Loucy (cell line): ENCODE results near the gene FANCF.

Experiments
- H2AFZ ChIP-seq: fragments of 200-600 bp; sonication (generic); 2 replicates; pipeline ENCODE4 v1.6.0; 2016; ENCODE audit warnings: antibody characterized with exemption, mild to moderate bottlenecking, low read length, moderate library complexity
- H3F3A ChIP-seq: fragments of 200-600 bp; 2 replicates; pipeline ENCODE4 v1.6.0; 2016; ENCODE audit warnings: antibody characterized with exemption, low read depth, mild to moderate bottlenecking
- H3K27me3 ChIP-seq: fragments of 200-600 bp; sonication (generic); 2 replicates; pipeline ENCODE4 v1.6.1; 2014; ENCODE audit warnings: low read length, mild to moderate bottlenecking; ENCODE audit not compliant: insufficient read depth, poor library complexity, severe bottlenecking
- H3K36me3 ChIP-seq: fragments of 200-600 bp; sonication (generic); 2 replicates; pipeline ENCODE4 v1.6.1; 2016; ENCODE audit warnings: low read length; ENCODE audit not compliant: insufficient read depth
- H3K4me1 ChIP-seq: fragments of 200-600 bp; sonication (generic); 2 replicates; pipeline ENCODE4 v1.5.1; 2014; ENCODE audit warnings: low read length, mild to moderate bottlenecking; ENCODE audit not compliant: insufficient read depth, poor library complexity, severe bottlenecking
- H3K4me2 ChIP-seq: fragments of 200-600 bp; sonication (generic); 2 replicates; pipeline ENCODE4 v1.6.0; 2014; ENCODE audit warnings: antibody characterized with exemption, low read length, low read depth, mild to moderate bottlenecking; ENCODE audit not compliant: poor library complexity, severe bottlenecking
- H3K4me3 ChIP-seq: fragments of 200-600 bp; sonication (generic); 2 replicates; pipeline ENCODE4 v1.5.1; 2014; ENCODE audit warnings: low read length, mild to moderate bottlenecking, mixed read lengths; ENCODE audit not compliant: poor library complexity, severe bottlenecking
- H3K79me2 ChIP-seq: fragments of 200-600 bp; sonication (generic); 2 replicates; pipeline ENCODE4 v1.6.1; 2014; ENCODE audit warnings: low read length; ENCODE audit not compliant: insufficient read depth
- H3K9ac ChIP-seq: fragments of 200-600 bp; sonication (generic); 2 replicates; pipeline ENCODE4 v1.6.0; 2014; ENCODE audit warnings: mild to moderate bottlenecking, low read depth, low read length, moderate library complexity; ENCODE audit not compliant: poor library complexity, severe bottlenecking
- H3K9me2 ChIP-seq: fragments of 200-600 bp; sonication (generic); replicated peaks from 2 replicates; pipeline ENCODE4 v1.6.1; 2016; ENCODE audit warnings: low read depth, low read length, mixed read lengths
- H3K9me3 ChIP-seq: fragments of 200-600 bp; sonication (generic); 2 replicates; pipeline ENCODE4 v1.6.1; 2014; ENCODE audit warnings: mild to moderate bottlenecking, antibody characterized with exemption, low read length, low read depth; ENCODE audit not compliant: insufficient read depth
- H4K20me1 ChIP-seq: fragments of 200-600 bp; sonication (generic); 2 replicates; pipeline ENCODE4 v1.6.0; 2014; ENCODE audit warnings: antibody characterized with exemption, low read length, mild to moderate bottlenecking; ENCODE audit not compliant: insufficient read depth, poor library complexity, severe bottlenecking
- CTCF ChIP-seq: fragments of 200-600 bp; sonication (generic); conservative IDR thresholded peaks from 2 replicates; pipeline ENCODE4 v1.5.1; 2014; ENCODE audit warnings: mild to moderate bottlenecking, antibody characterized with exemption, low read length
- EZH2phosphoT487 ChIP-seq: fragments of 200-600 bp; IDR thresholded peaks from 2 replicates; pipeline ENCODE4 v1.6.1; 2018; ENCODE audit warnings: antibody characterized with exemption, mild to moderate bottlenecking, moderate library complexity, borderline replicate concordance

FANCF gene

GRCh38 chr11:22670830-22671229, 45.2 kb upstream of the FANCF start:
- H3K4me1 ChIP-seq, result no peaks in the 10 kb centered on the region
- H3K36me3 ChIP-seq, result no peaks in the 10 kb centered on the region
- H3K4me2 ChIP-seq, result no peak overlapping the region
- peaks cover 28% of the 10 kb centered on the region for H3K27me3 ChIP-seq
- H3K9me3 ChIP-seq, result no peaks in the 10 kb centered on the region
- no peaks in the 10 kb centered on the region for H3K79me2 ChIP-seq
- H3K9ac ChIP-seq, result no peak overlapping the region
- no peak overlapping the region for H3K4me3 ChIP-seq
- peak; percentile 33 for TF ChIP-seq CTCF
- no peak for TF ChIP-seq EZH2phosphoT487
- no peaks in the 10 kb centered on the region for H3K9me2 ChIP-seq
- H2AFZ ChIP-seq, result no peak overlapping the region
- no peaks in the 10 kb centered on the region for H3F3A ChIP-seq
- no peaks in the 10 kb centered on the region for H4K20me1 ChIP-seq

DNA sequence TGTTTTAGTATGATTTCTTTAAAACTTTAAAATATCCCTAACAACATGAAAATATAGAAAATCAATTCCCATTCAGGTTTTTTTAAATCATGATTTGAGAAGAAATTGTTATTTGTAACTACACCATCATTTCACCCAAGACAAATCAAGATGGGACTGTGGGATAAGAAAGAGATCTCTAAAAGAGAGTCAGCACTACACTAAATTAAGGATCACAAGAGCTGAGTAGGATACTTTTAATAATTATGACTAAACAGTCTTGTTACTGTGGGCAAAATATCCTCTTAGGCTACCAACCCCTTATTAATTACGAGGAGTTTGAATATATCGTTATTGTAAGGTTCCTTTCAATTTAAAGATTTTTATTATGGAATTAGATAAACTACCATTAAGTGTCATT, 43.7 kb upstream of the FANCF start:
- H3K79me2 ChIP-seq, result no peaks in the 10 kb centered on the region
- no peaks in the 10 kb centered on the region for H3K9me3 ChIP-seq
- H3K9me2 ChIP-seq, result no peaks in the 10 kb centered on the region
- H3K36me3 ChIP-seq, result no peaks in the 10 kb centered on the region
- TF ChIP-seq EZH2phosphoT487, result no peak
- TF ChIP-seq CTCF, result no peak
- no peaks in the 10 kb centered on the region for H3K4me1 ChIP-seq
- no peak overlapping the region for H3K4me3 ChIP-seq
- peaks cover 35% of the 10 kb centered on the region for H3K27me3 ChIP-seq
- no peak overlapping the region for H3K4me2 ChIP-seq
- H3K9ac ChIP-seq, result no peak overlapping the region
- no peaks in the 10 kb centered on the region for H3F3A ChIP-seq
- no peak overlapping the region for H2AFZ ChIP-seq
- no peaks in the 10 kb centered on the region for H4K20me1 ChIP-seq

DNA sequence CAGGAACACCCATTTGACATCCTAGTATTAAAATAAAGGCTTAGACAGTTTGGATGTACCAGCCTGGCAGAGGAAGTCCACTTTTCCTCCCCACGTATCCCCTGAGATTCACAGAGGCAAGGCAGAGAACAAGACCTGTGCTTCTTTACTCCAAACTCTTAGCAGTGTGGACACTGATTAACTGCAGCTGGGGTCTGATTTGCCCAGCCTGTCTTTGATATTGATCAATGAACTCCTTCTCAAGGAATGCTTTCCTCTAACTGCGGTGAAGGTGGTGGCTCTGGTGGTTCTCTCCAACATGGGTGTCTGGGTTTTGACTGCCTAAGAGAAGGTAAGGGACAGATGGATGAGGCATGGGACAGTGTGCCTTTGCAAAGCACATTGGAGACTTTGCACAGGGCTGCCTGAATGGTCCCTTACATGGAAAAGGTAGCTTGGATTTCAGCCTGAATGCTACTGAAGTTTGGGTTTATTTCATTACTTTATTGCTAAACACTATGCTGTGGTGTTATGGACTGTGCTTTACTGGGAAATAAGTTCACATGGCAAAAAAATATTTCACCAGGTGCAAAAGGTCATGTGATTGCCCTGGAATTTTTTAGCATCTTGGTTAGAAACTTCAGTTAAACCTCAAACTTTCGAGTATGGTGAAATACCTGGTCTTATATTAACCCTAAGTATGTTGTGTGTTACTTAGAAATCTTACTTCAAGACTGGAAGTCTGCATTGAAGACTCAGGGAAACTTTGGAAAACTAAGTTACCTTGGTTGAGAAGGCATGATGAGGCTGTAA, 42.6 kb upstream of the FANCF start:
- H3K79me2 ChIP-seq, result no peaks in the 10 kb centered on the region

More for the DNA sequence above, 42.6 kb upstream of the FANCF start:
- H3K27me3 ChIP-seq, result peaks cover 35% of the 10 kb centered on the region
- H2AFZ ChIP-seq, result no peak overlapping the region
- no peaks in the 10 kb centered on the region for H3K9me2 ChIP-seq
- H3F3A ChIP-seq, result no peaks in the 10 kb centered on the region
- no peaks in the 10 kb centered on the region for H3K4me1 ChIP-seq
- H4K20me1 ChIP-seq, result no peaks in the 10 kb centered on the region
- no peak overlapping the region for H3K4me2 ChIP-seq
- TF ChIP-seq EZH2phosphoT487 (no peak), CTCF (no peak)
- H3K9ac ChIP-seq, result no peak overlapping the region
- H3K4me3 ChIP-seq, result no peak overlapping the region
- no peaks in the 10 kb centered on the region for H3K36me3 ChIP-seq
- H3K9me3 ChIP-seq, result no peaks in the 10 kb centered on the region
